ENCODE results near the gene MRPL39.

GRCh38 chr21:25635310-25635709 lies 28.0 kb upstream of the MRPL39 start:
- TF ChIP-seq CTCF (IDR thresholded peaks at IDR 0.05): no peak
- no peak for TF ChIP-seq POLR2A (IDR thresholded peaks at IDR 0.05)
